BLaER1 treated with 17β-estradiol and CSF1 and Interleukin-3, amounts not matched to agents 10 nM and 100 nM (cell line): Measurements from ENCODE around the gene RAB23.

Experiments
- H3K27ac ChIP-seq, 11 experiments: shearing (Covaris generic); formaldehyde crosslinking; 2 replicates each; pipeline ENCODE4 v1.8.1; 2022
- H3K27me3 ChIP-seq, 11 experiments: shearing (Covaris generic); formaldehyde crosslinking; 2 replicates each; pipeline ENCODE4 v1.8.1; 2022
- H3K36me3 ChIP-seq, 11 experiments: shearing (Covaris generic); formaldehyde crosslinking; 2 replicates each; pipeline ENCODE4 v1.8.1; 2022
- H3K4me1 ChIP-seq, 10 experiments: shearing (Covaris generic); formaldehyde crosslinking; 2 replicates each; pipeline ENCODE4 v1.8.1; 2022
- H3K4me2 ChIP-seq, 11 experiments: shearing (Covaris generic); formaldehyde crosslinking; 2 replicates each; pipeline ENCODE4 v1.8.1; 2022
- H3K4me3 ChIP-seq, 10 experiments: shearing (Covaris generic); formaldehyde crosslinking; 2 replicates each; pipeline ENCODE4 v1.8.1; 2022
- H3K9ac ChIP-seq, 11 experiments: shearing (Covaris generic); formaldehyde crosslinking; 2 replicates each; pipeline ENCODE4 v1.8.1; 2022
- H3K9me3 ChIP-seq, 11 experiments: shearing (Covaris generic); formaldehyde crosslinking; replicated peaks in 1 of 11; 2 replicates each; pipeline ENCODE4 v1.8.1; 2022
- H4K20me1 ChIP-seq, 11 experiments: shearing (Covaris generic); formaldehyde crosslinking; 2 replicates each; pipeline ENCODE4 v1.8.1; 2022
- Cebpa-rat ChIP-seq, 11 experiments: shearing (Covaris generic); IDR thresholded peaks; 2 replicates each; pipeline ENCODE4 v1.8.1; 2022

The RAB23 gene

GRCh38 chr6:57198926-57199636 lies 23.0 kb downstream of the RAB23 start:
- Histone ChIP-seq H3K9me3 (no peaks in the 10 kb centered on the region), H3K4me3 (no peak overlapping the region), H3K4me1 (0 out of 20 replicates have a peak, but pooled peaks cover 0 to 4% (median 0%) of the 10 kb centered on the region in 10 experiments), H3K27ac (no peak overlapping the region), H4K20me1 (no peaks in the 10 kb centered on the region), H3K9ac (no peak overlapping the region), H3K27me3 (no peaks in the 10 kb centered on the region), H3K4me2 (no peak overlapping the region), H3K36me3 (peaks cover 0 to 4% (median 0%) of the 10 kb centered on the region in 11 experiments; a peak in 3 of 22 replicates)
- TF ChIP-seq Cebpa-rat (IDR thresholded peaks at IDR 0.05): no peak

- H3K9me3 ChIP-seq: no peaks in the 10 kb centered on the region
- H3K4me3 ChIP-seq: no peak overlapping the region
- no peak overlapping the region for H3K27ac ChIP-seq
- no peaks in the 10 kb centered on the region for H4K20me1 ChIP-seq
- H3K9ac ChIP-seq: no peak overlapping the region
- H3K4me2 ChIP-seq: no peak overlapping the region
- H3K36me3 ChIP-seq: peaks cover 9 to 29% (median 24%) of the 10 kb centered on the region in 11 experiments; a peak in 20 of 22 replicates
- no peaks in the 10 kb centered on the region for H3K27me3 ChIP-seq
- H3K4me1 ChIP-seq: 0 out of 20 replicates have a peak, but pooled peaks cover 0 to 4% (median 0%) of the 10 kb centered on the region in 10 experiments
- TF ChIP-seq Cebpa-rat (IDR thresholded peaks at IDR 0.05): no peak
These were observed 26.6 kb downstream of the RAB23 start for GRCh38 chr6:57195457-57195856.

- no peak overlapping the region for H3K4me3 ChIP-seq
- H3K4me1 ChIP-seq: no peaks in the 10 kb centered on the region
- H3K9ac ChIP-seq: no peak overlapping the region
- no peak overlapping the region for H3K27ac ChIP-seq
- no peaks in the 10 kb centered on the region for H3K27me3 ChIP-seq
- H3K9me3 ChIP-seq: no peaks in the 10 kb centered on the region
- no peaks in the 10 kb centered on the region for H4K20me1 ChIP-seq
- peaks cover 9 to 50% (median 31%) of the 10 kb centered on the region in 11 experiments; a peak in 20 of 22 replicates for H3K36me3 ChIP-seq
- no peak for TF ChIP-seq Cebpa-rat (IDR thresholded peaks at IDR 0.05)
- H3K4me2 ChIP-seq: no peak overlapping the region
These were observed 28.9 kb downstream of the RAB23 start for GRCh38 chr6:57193177-57193576.

- H3K36me3 ChIP-seq: peaks cover 15 to 79% (median 50%) of the 10 kb centered on the region in 11 experiments; a peak in 21 of 22 replicates
- H3K9ac ChIP-seq: no peak overlapping the region
- H3K4me3 ChIP-seq: no peak overlapping the region
- H3K9me3 ChIP-seq: no peaks in the 10 kb centered on the region
- TF ChIP-seq Cebpa-rat (IDR thresholded peaks at IDR 0.05): no peak
- H3K4me1 ChIP-seq: no peaks in the 10 kb centered on the region
- H3K4me2 ChIP-seq: no peak overlapping the region
- no peaks in the 10 kb centered on the region for H4K20me1 ChIP-seq
- no peaks in the 10 kb centered on the region for H3K27me3 ChIP-seq
- no peak overlapping the region for H3K27ac ChIP-seq
These were observed 32.0 kb downstream of the RAB23 start for GRCh38 chr6:57190140-57190539.

- no peak overlapping the region for H3K4me2 ChIP-seq
- no peak for TF ChIP-seq Cebpa-rat (IDR thresholded peaks at IDR 0.05)
- H3K36me3 ChIP-seq: peaks cover 32 to 79% (median 55%) of the 10 kb centered on the region in 11 experiments
- no peak overlapping the region for H3K4me3 ChIP-seq
- no peak overlapping the region for H3K27ac ChIP-seq
- H3K27me3 ChIP-seq: no peaks in the 10 kb centered on the region
- peaks cover 0 to 49% (median 6%) of the 10 kb centered on the region in 11 experiments; a peak in 10 of 22 replicates for H4K20me1 ChIP-seq
- no peaks in the 10 kb centered on the region for H3K4me1 ChIP-seq
- H3K9me3 ChIP-seq: no peaks in the 10 kb centered on the region
- H3K9ac ChIP-seq: no peak overlapping the region
These were observed 38.8 kb downstream of the RAB23 start for GRCh38 chr6:57183336-57183735.

GRCh38 chr6:57182017-57182432 lies 40.1 kb downstream of the RAB23 start:
- TF ChIP-seq Cebpa-rat (IDR thresholded peaks at IDR 0.05): no peak
- peaks cover 0 to 62% (median 8%) of the 10 kb centered on the region in 11 experiments; a peak in 12 of 22 replicates for H4K20me1 ChIP-seq
- H3K4me1 ChIP-seq: no peaks in the 10 kb centered on the region
- no peak overlapping the region for H3K27ac ChIP-seq
- H3K4me2 ChIP-seq: no peak overlapping the region
- H3K36me3 ChIP-seq: peaks cover 32 to 82% (median 48%) of the 10 kb centered on the region in 11 experiments
- no peaks in the 10 kb centered on the region for H3K9me3 ChIP-seq
- no peaks in the 10 kb centered on the region for H3K27me3 ChIP-seq
- no peak overlapping the region for H3K9ac ChIP-seq
- no peak overlapping the region for H3K4me3 ChIP-seq

- Histone ChIP-seq H3K36me3 (peaks cover 27 to 80% (median 41%) of the 10 kb centered on the region in 11 experiments), H3K4me3 (no peak overlapping the region), H3K9me3 (no peaks in the 10 kb centered on the region), H3K4me2 (no peak overlapping the region), H3K9ac (no peak overlapping the region), H3K27ac (no peak overlapping the region), H3K27me3 (no peaks in the 10 kb centered on the region), H3K4me1 (peaks cover 0 to 2% (median 0%) of the 10 kb centered on the region in 10 experiments; a peak in 1 of 20 replicates), H4K20me1 (peaks cover 0 to 73% (median 10%) of the 10 kb centered on the region in 11 experiments; a peak in 14 of 22 replicates)
- TF ChIP-seq Cebpa-rat (IDR thresholded peaks at IDR 0.05): no peak
These were observed 41.5 kb downstream of the RAB23 start for GRCh38 chr6:57180596-57180995.

- Histone ChIP-seq H3K4me3 (no peak overlapping the region), H3K4me2 (no peak overlapping the region)
These were observed 44.4 kb downstream of the RAB23 start for GRCh38 chr6:57177545-57178265.

GRCh38 chr6:57174511-57174907 lies 47.6 kb downstream of the RAB23 start:
- TF ChIP-seq Cebpa-rat (IDR thresholded peaks at IDR 0.05): no peak
- H3K4me2 ChIP-seq: peak overlapping the region; percentile 74 to 95 (median 84); a peak in 21 of 22 replicates
- H3K27ac ChIP-seq: peak overlapping the region in 4 of 11 experiments; percentile 86 to 89 (median 87); a peak in 6 of 22 replicates
- H3K4me1 ChIP-seq: peaks cover 12 to 28% (median 21%) of the 10 kb centered on the region in 10 experiments
- H3K9me3 ChIP-seq: no peaks in the 10 kb centered on the region
- H3K9ac ChIP-seq: peak overlapping the region in 4 of 11 experiments; percentile 87 to 91 (median 88); a peak in 6 of 22 replicates
- peak overlapping the region in 8 of 10 experiments; percentile 75 to 84 (median 82); a peak in 8 of 20 replicates for H3K4me3 ChIP-seq
- peaks cover 0 to 50% (median 9%) of the 10 kb centered on the region in 11 experiments; a peak in 13 of 22 replicates for H4K20me1 ChIP-seq
- peaks cover 0 to 39% (median 6%) of the 10 kb centered on the region in 11 experiments; a peak in 7 of 22 replicates for H3K36me3 ChIP-seq
- no peaks in the 10 kb centered on the region for H3K27me3 ChIP-seq

More at GRCh38 chr6:57177545-57178265, 44.4 kb downstream of the RAB23 start:
- peaks cover 13 to 56% (median 22%) of the 10 kb centered on the region in 11 experiments; a peak in 21 of 22 replicates for H3K36me3 ChIP-seq
- no peaks in the 10 kb centered on the region for H3K9me3 ChIP-seq
- H4K20me1 ChIP-seq: peaks cover 0 to 70% (median 16%) of the 10 kb centered on the region in 11 experiments; a peak in 14 of 22 replicates
- TF ChIP-seq Cebpa-rat (IDR thresholded peaks at IDR 0.05): no peak
- no peaks in the 10 kb centered on the region for H3K27me3 ChIP-seq
- no peak overlapping the region for H3K9ac ChIP-seq
- no peak overlapping the region for H3K27ac ChIP-seq
- peaks cover 11 to 22% (median 15%) of the 10 kb centered on the region in 10 experiments for H3K4me1 ChIP-seq
